GM12878 (cell line): ENCODE data around the gene SNRPD2. TPM values are rescaled to one million over a fixed set of nuclear protein-coding genes. Genes with fewer than 3 reads are reported as not detected.

ENCODE experiments used
- ATF2 ChIP-seq: IDR thresholded peaks from 2 replicates; pipeline ENCODE4 v1.6.1; 2012; ENCODE audit warnings: low read length, inconsistent platforms
- BACH1 ChIP-seq: fragments of 450-650 bp; IDR thresholded peaks from 2 replicates; pipeline ENCODE4 v1.6.1; 2017; ENCODE audit warnings: mild to moderate bottlenecking, borderline replicate concordance
- BRCA1 ChIP-seq: IDR thresholded peaks from 2 replicates; pipeline ENCODE4 v1.6.1; 2011; ENCODE audit warnings: low read depth, low read length, improper control_type of control experiment
- CBX3 ChIP-seq: fragments of 200-600 bp; sonication (generic); IDR thresholded peaks from 2 replicates; pipeline ENCODE4 v1.6.1; 2016; ENCODE audit warnings: low read depth, borderline replicate concordance
- CHD1 ChIP-seq: IDR thresholded peaks from 2 replicates; pipeline ENCODE4 v1.6.1; 2012; ENCODE audit warnings: low read depth, low read length, improper control_type of control experiment
- ETV6 ChIP-seq, 2 experiments: fragments of 450-650 bp in 1 of 2; IDR thresholded peaks in 1 of 2; conservative IDR thresholded peaks in 1 of 2; 2 replicates each; pipeline ENCODE4 v1.6.1; 2014; ENCODE audit warnings: antibody characterized with exemption in 1 of 2, borderline replicate concordance in 1 of 2, low read depth in 1 of 2, mild to moderate bottlenecking in 1 of 2, moderate library complexity in 1 of 2
- GABPA ChIP-seq: IDR thresholded peaks from 2 replicates; pipeline ENCODE4 v1.6.1; 2014; ENCODE audit warnings: antibody characterized with exemption, low read depth, mild to moderate bottlenecking, inconsistent platforms
- LARP7 ChIP-seq: fragments of 450-650 bp; IDR thresholded peaks from 2 replicates; pipeline ENCODE4 v1.6.1; 2017; ENCODE audit warnings: mild to moderate bottlenecking
- MEF2B ChIP-seq: fragments of 450-650 bp; IDR thresholded peaks from 2 replicates; pipeline ENCODE4 v1.6.1; 2018; ENCODE audit warnings: mild to moderate bottlenecking, moderate library complexity; ENCODE audit not compliant: partially characterized antibody, poor library complexity, severe bottlenecking
- MYB ChIP-seq: fragments of 150-350 bp; IDR thresholded peaks from 2 replicates; pipeline ENCODE4 v1.6.1; 2014; ENCODE audit warnings: mild to moderate bottlenecking, low read depth, low read length, borderline replicate concordance
- NFYA ChIP-seq: IDR thresholded peaks from 2 replicates; pipeline ENCODE4 v1.6.1; 2011; ENCODE audit warnings: low read depth, mild to moderate bottlenecking, low read length, improper control_type of control experiment, borderline replicate concordance
- NKRF ChIP-seq: fragments of 450-650 bp; conservative IDR thresholded peaks from 2 replicates; pipeline ENCODE4 v1.6.1; 2017; ENCODE audit warnings: mild to moderate bottlenecking, moderate library complexity
- NR2F1 ChIP-seq: fragments of 450-650 bp; conservative IDR thresholded peaks from 2 replicates; pipeline ENCODE4 v1.6.1; 2017; ENCODE audit warnings: mild to moderate bottlenecking
- PKNOX1 ChIP-seq: fragments of 450-650 bp; IDR thresholded peaks from 2 replicates; pipeline ENCODE4 v1.6.1; 2016; ENCODE audit warnings: mild to moderate bottlenecking
- POLR2AphosphoS5 ChIP-seq: IDR thresholded peaks from 2 replicates; pipeline ENCODE4 v1.6.1; 2011; ENCODE audit warnings: mild to moderate bottlenecking, low read length, inconsistent platforms
- RELB ChIP-seq: fragments of 450-650 bp; IDR thresholded peaks from 2 replicates; pipeline ENCODE4 v1.6.1; 2017; ENCODE audit warnings: low read depth, mild to moderate bottlenecking, moderate library complexity
- RFX5 ChIP-seq: IDR thresholded peaks from 2 replicates; pipeline ENCODE4 v1.6.1; 2011; ENCODE audit warnings: low read depth, low read length, improper control_type of control experiment
- SIN3A ChIP-seq: IDR thresholded peaks from 2 replicates; pipeline ENCODE4 v1.6.1; 2012; ENCODE audit warnings: low read depth, low read length, improper control_type of control experiment
- SREBF2 ChIP-seq: IDR thresholded peaks from 2 replicates; pipeline ENCODE4 v1.6.1; 2012; ENCODE audit warnings: mild to moderate bottlenecking, low read length
- SUPT20H ChIP-seq: IDR thresholded peaks from 2 replicates; pipeline ENCODE4 v1.6.1; 2011; ENCODE audit warnings: low read depth, mild to moderate bottlenecking, low read length, moderate library complexity, borderline replicate concordance; ENCODE audit not compliant: control insufficient read depth
- TCF12 ChIP-seq: IDR thresholded peaks from 2 replicates; pipeline ENCODE4 v1.6.1; 2011; ENCODE audit warnings: low read depth, mild to moderate bottlenecking, low read length
- ZNF24 ChIP-seq: fragments of 450-650 bp; IDR thresholded peaks from 2 replicates; pipeline ENCODE4 v1.6.1; 2017; ENCODE audit warnings: antibody characterized with exemption, mild to moderate bottlenecking
- ZNF274 ChIP-seq: IDR thresholded peaks from one replicate; pipeline ENCODE4 v1.8.0; 2011; ENCODE audit not compliant: insufficient read length, insufficient read depth
- polyA plus RNA-seq, 11 experiments: library from polyadenylated mRNA; depleted of rRNA in 4 of 11; unstranded in 6 of 11; stranded (reverse) in 5 of 11; fragments of >200 nt; fragmentation: Nextera tagmentation in 4 of 11; fragmentation: Illumina TruSeq in 1 of 11; extraction: Ambion mirVana in 4 of 11; extraction: Trizol in 1 of 11; gene quantifications; 1 replicate in 1 of 11; 2 replicates in 10 of 11; pipeline versions ENCODE4 v1.2.1 to v1.2.3, GENCODE V29; 2011 to 2016; ENCODE audit warnings: inconsistent platforms in 2 of 11, missing spikeins in 2 of 11, low read depth in 1 of 11
- total RNA-seq, 4 experiments: library from RNA; depleted of rRNA in 3 of 4; stranded (reverse); fragments of >200 nt in 3 of 4; fragmentation: Illumina TruSeq in 1 of 4; extraction: Trizol in 1 of 4; gene quantifications; 2 replicates each; pipeline versions ENCODE4 v1.2.1 to v1.2.3, GENCODE V29; 2013 to 2021

Gene SNRPD2
- total and polyA plus RNA-seq, 10 of the 15 experiments (the other 5 are each of a cell fraction or from before 2014, with no cell fraction given) = 526 to 3,621 (median 951) TPM

GRCh38 chr19:45691516-45692186, at the start of gene SNRPD2 (continued):
- TF ChIP-seq NFYA (no peak), LARP7 (peak; percentile 50), BRCA1 (no peak), CBX3 (no peak), ZNF24 (no peak), POLR2AphosphoS5 (peak; percentile 97), RFX5 (no peak), GABPA (peak; percentile 96), TCF12 (no peak), RELB (peak; percentile 70; the same call in 1 of the 2 replicates), ETV6 (conservative IDR thresholded peaks at IDR 0.05 in 1 of 2, IDR thresholded peaks at IDR 0.05 in 1 of 2; ENCODE audit: borderline replicate concordance in 1 of 2, low read depth in 1 of 2) (no peak), SIN3A (peak; percentile 99), BACH1 (0 out of 2 replicates have a peak, but pooled peaks have one; percentile 58), SREBF2 (0 out of 2 replicates have a peak, but pooled peaks have one; percentile 54), CHD1 (no peak), ZNF274 (no peak), NKRF (peak; percentile 100), PKNOX1 (no peak), ATF2 (no peak), SUPT20H (no peak), MEF2B (no peak), NR2F1 (0 out of 2 replicates have a peak, but pooled peaks have one; percentile 10), MYB (no peak)
